ENCODE results near the gene SHISA5. TPM values are rescaled to one million over a fixed set of nuclear protein-coding genes. Genes with fewer than 3 reads are reported as not detected.
A peak's percentile ranks its signal among the peaks of the same experiment; 100 is the strongest.

The SHISA5 gene
- total RNA-seq, 4 donors from 2014 or later: 78.4 to 145 (median 93.9) TPM

GRCh38 chr3:48426944-48427629 lies 76.9 kb downstream of the SHISA5 start:
- no peaks in the 10 kb centered on the region for H3K9me3 ChIP-seq
- no peak for DNase-seq (ENCODE audit: low spot score in 2 of 2)
- peaks cover 0 to 20% (median 3%) of the 10 kb centered on the region in 3 donors for H3K36me3 ChIP-seq
- no peaks in the 10 kb centered on the region for H3K27me3 ChIP-seq
- WGBS, 2 donors: 19 to 26% methylated on average over 8 of the region's 8 CpGs
- H3K4me1 ChIP-seq: peaks cover 0 to 89% (median 41%) of the 10 kb centered on the region in 4 donors
- peak overlapping the region in 3 of 4 donors; percentile 27 to 78 (median 74) for H3K4me3 ChIP-seq
- peak overlapping the region; percentile 95 to 98 (median 96) for H3K27ac ChIP-seq
- TF ChIP-seq EP300 (IDR thresholded peaks at IDR 0.05) (peak in 1 of 2 donors; percentile 50), POLR2A (IDR thresholded peaks at IDR 0.05) (peak in 1 of 2 donors; percentile 46), CTCF (IDR thresholded peaks at IDR 0.05) (no peak)

GRCh38 chr3:48426401-48426909 lies 77.5 kb downstream of the SHISA5 start:
- H3K4me1 ChIP-seq: peaks cover 0 to 92% (median 41%) of the 10 kb centered on the region in 4 donors
- 38 to 42% methylated on average over 11 of the region's 11 CpGs for WGBS, 2 donors
- H3K36me3 ChIP-seq: peaks cover 0 to 25% (median 3%) of the 10 kb centered on the region in 3 donors
- H3K9me3 ChIP-seq: no peaks in the 10 kb centered on the region
- peak overlapping the region; percentile 95 to 98 (median 96) for H3K27ac ChIP-seq
- DNase-seq (ENCODE audit: low spot score in 2 of 2): no peak
- H3K27me3 ChIP-seq: no peaks in the 10 kb centered on the region
- TF ChIP-seq EP300 (IDR thresholded peaks at IDR 0.05): peak in 1 of 2 donors; percentile 19
- TF ChIP-seq POLR2A (IDR thresholded peaks at IDR 0.05): no peak
- peak overlapping the region in 3 of 4 donors; percentile 2 to 78 (median 18) for H3K4me3 ChIP-seq

- Histone ChIP-seq H3K4me1 (peaks cover 0 to 87% (median 39%) of the 10 kb centered on the region in 4 donors), H3K27me3 (no peaks in the 10 kb centered on the region)
Observed at GRCh38 chr3:48425281-48425812, 78.6 kb downstream of the SHISA5 start.

GRCh38 chr3:48423883-48424695 lies 79.9 kb downstream of the SHISA5 start:
- Histone ChIP-seq H3K4me3 (no peak overlapping the region), H3K9me3 (no peaks in the 10 kb centered on the region), H3K27me3 (no peaks in the 10 kb centered on the region), H3K36me3 (peaks cover 0 to 48% (median 3%) of the 10 kb centered on the region in 3 donors), H3K27ac (peak overlapping the region; percentile 95 to 98 (median 96)), H3K4me1 (peaks cover 0 to 80% (median 37%) of the 10 kb centered on the region in 4 donors)
- 85 to 91% methylated on average over 14 to 26 of the region's 27 CpGs for WGBS, 2 donors
- no peak for TF ChIP-seq EP300 (IDR thresholded peaks at IDR 0.05)
- DNase-seq (ENCODE audit: low spot score in 2 of 2): no peak

More at GRCh38 chr3:48425281-48425812, 78.6 kb downstream of the SHISA5 start:
- peak overlapping the region in 1 of 4 donors; percentile 13 for H3K4me3 ChIP-seq
- TF ChIP-seq EP300 (IDR thresholded peaks at IDR 0.05) (no peak), POLR2A (IDR thresholded peaks at IDR 0.05) (no peak), CTCF (IDR thresholded peaks at IDR 0.05) (no peak)
- WGBS, 2 donors: 24 to 42% methylated on average over 11 to 13 of the region's 13 CpGs
- peaks cover 0 to 36% (median 3%) of the 10 kb centered on the region in 3 donors for H3K36me3 ChIP-seq
- DNase-seq (ENCODE audit: low spot score in 2 of 2): no peak
- peak overlapping the region; percentile 95 to 98 (median 96) for H3K27ac ChIP-seq
- no peaks in the 10 kb centered on the region for H3K9me3 ChIP-seq

- Histone ChIP-seq H3K4me3 (no peak overlapping the region), H3K9me3 (no peaks in the 10 kb centered on the region), H3K36me3 (peaks cover 0 to 56% (median 3%) of the 10 kb centered on the region in 3 donors), H3K27ac (peak overlapping the region in 2 of 4 donors; percentile 6 to 98), H3K27me3 (no peaks in the 10 kb centered on the region), H3K4me1 (peaks cover 0 to 75% (median 36%) of the 10 kb centered on the region in 4 donors)
- TF ChIP-seq POLR2A (IDR thresholded peaks at IDR 0.05): no peak
- TF ChIP-seq EP300 (IDR thresholded peaks at IDR 0.05): no peak
- TF ChIP-seq CTCF (IDR thresholded peaks at IDR 0.05): no peak
- DNase-seq (ENCODE audit: low spot score in 2 of 2): no peak
- 84 to 86% methylated on average over 25 of the region's 25 CpGs for WGBS, 2 donors
Observed at GRCh38 chr3:48423241-48423882, 80.6 kb downstream of the SHISA5 start.

Measured in tibial nerve (tissue), 4 donors.